Thyroid gland (tissue), 4 donors: ENCODE data around the gene DIO3.

Source experiments
- POLR2A ChIP-seq, 2 donors: fragments of 450-650 bp; IDR thresholded peaks; one replicate each; pipeline ENCODE4 v1.6.1; 2017; ENCODE audit warnings: antibody characterized with exemption in 2 of 2, mild to moderate bottlenecking in 2 of 2, moderate library complexity in 1 of 2
- TF ChIP-seq, protein P1 (sequence below), 6 experiments: fragments of 200-600 bp in 3 of 6; fragments of 450-650 bp in 3 of 6; sonication (generic) in 3 of 6; IDR thresholded peaks; one replicate each; pipeline ENCODE4 v1.5.1; 2016 to 2019; ENCODE audit warnings: antibody characterized with exemption in 6 of 6, mild to moderate bottlenecking in 2 of 6, inconsistent platforms in 1 of 6, moderate library complexity in 1 of 6

DNA sequence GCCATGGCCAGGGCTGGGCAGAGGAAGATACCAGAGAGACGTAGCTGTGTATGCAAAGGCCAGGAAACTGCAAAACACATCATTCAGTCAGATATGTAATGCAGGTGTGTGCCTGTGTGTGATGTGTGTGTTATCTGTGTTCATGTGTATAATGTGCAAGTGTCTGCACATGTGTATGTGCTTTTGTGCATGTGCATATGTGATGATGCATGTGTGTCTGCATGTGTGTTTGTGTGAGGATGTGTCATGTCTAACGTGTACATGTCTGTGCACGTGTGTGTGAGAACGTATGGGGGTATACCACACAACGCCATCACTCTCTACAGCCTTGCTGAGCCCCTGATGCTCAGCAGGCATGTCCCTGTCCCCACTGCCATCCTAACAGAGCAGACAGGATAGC is 9.7 kb downstream of the DIO3 start:
- no peak for TF ChIP-seq POLR2A (IDR thresholded peaks at IDR 0.05)
- TF ChIP-seq, protein P1, sequence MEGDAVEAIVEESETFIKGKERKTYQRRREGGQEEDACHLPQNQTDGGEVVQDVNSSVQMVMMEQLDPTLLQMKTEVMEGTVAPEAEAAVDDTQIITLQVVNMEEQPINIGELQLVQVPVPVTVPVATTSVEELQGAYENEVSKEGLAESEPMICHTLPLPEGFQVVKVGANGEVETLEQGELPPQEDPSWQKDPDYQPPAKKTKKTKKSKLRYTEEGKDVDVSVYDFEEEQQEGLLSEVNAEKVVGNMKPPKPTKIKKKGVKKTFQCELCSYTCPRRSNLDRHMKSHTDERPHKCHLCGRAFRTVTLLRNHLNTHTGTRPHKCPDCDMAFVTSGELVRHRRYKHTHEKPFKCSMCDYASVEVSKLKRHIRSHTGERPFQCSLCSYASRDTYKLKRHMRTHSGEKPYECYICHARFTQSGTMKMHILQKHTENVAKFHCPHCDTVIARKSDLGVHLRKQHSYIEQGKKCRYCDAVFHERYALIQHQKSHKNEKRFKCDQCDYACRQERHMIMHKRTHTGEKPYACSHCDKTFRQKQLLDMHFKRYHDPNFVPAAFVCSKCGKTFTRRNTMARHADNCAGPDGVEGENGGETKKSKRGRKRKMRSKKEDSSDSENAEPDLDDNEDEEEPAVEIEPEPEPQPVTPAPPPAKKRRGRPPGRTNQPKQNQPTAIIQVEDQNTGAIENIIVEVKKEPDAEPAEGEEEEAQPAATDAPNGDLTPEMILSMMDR (IDR thresholded peaks at IDR 0.05), result no peak
